Measurements from ENCODE around the gene FN3K. TPM values are rescaled to one million over a fixed set of nuclear protein-coding genes. Genes with fewer than 3 reads are reported as not detected.
"Not testable (repeated sequence)": the region's sequence is repeated elsewhere in the genome, so short reads cannot be mapped to it uniquely, and the experiment has no call there.

Gene FN3K
- polyA plus RNA-seq, 10 donors = 12.2 to 19.9 (median 15.9) TPM

DNA sequence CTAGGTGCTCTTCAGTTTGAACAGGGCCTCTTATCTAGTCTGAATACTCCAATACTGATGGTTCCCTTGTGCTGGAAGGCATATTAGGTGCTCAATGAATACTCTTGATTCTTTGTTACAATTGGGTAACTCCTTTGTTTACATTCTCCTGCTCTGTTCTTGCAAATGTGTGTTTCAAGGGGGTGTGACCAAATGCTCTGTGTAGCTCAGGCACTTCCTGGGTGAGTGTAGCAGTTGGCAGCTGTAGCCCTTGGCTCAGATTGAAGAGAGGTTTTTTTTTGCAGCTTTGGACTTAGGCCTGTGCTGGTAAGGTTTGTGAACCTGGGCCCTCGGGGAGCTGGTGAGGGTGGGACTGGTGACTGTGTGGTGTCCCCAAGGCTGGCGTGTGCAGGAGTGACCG, 36.6 kb downstream of the FN3K start:
- DNase-seq = no peak

DNA sequence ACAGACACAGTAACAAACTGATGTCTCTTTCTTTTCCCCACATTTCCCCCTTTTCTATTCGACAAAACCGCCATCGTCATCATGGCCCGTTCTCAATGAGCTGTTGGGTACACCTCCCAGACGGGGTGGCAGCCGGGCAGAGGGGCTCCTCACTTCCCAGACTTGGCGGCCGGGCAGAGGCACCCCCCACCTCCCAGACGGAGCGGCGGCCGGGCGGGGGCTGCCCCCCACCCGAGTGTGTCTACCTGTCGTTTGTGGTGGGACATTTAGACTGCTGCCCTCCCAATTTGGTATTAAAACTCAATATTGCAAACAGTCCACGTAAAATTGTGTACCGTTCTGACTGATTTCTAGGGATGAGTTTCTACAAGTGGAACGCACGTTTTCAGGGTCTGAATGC, 39.0 kb downstream of the FN3K start:
- DNase-seq = not testable (repeated sequence)

DNA sequence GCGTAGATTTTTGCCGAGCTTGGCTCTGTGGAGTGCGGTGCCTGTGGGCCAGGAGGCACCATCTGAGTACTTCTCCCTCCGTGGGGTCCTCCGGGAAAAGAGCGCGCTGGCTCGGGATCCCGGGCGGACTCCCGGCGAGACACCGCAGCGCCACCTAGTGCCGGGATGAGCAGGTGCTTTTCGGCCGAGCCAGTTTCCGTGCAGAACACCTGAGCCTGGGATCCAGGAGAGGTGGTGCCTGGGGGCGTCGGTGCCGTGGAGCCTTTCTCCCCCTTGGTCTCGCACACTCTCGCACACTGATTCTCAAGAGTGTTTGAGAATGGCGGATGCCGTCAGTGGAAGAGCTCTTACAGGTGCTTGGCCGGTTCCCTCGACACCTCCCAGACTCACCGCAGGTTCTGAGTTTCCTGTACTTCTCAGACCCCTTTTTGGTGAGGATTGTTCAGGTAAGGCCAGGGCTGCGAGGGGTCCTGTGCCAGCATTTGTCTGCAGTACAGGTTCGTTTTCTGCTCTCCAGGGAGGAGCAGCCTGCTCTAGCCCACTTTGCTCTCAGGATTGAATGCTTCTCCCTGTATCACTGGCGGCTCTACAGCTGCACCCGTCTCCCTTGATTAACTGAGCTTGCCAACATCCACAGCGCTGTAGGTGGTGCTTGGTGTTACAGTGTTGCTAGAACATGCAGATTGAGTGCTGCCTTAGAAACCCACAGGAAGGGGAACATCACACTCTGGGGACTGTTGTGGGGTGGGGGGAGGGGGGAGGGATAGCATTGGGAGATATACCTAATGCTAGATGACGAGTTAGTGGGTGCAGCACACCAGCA, 39.8 kb downstream of the FN3K start:
- DNase-seq = peak in 1 of 3 donors; percentile 75

DNA sequence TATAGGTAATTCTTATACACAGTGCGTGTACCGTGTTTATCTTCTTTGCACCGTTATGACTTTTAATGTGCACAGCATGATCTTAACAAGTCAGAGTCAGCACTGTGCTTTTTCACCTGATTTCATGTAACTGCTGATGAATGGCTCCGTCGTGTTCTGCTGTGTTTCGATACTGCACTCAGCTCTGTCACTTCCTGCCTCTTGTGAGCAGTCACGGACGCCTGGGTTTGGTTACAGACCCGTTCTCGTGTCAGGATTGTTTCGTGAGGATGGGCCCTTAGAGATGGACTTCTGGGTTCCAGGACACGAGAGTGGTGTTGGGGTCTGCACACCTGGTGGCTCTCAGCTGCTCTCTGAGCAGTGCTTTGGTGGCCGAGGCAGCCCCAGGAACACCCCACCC, 41.0 kb downstream of the FN3K start:
- DNase-seq = no peak

DNA sequence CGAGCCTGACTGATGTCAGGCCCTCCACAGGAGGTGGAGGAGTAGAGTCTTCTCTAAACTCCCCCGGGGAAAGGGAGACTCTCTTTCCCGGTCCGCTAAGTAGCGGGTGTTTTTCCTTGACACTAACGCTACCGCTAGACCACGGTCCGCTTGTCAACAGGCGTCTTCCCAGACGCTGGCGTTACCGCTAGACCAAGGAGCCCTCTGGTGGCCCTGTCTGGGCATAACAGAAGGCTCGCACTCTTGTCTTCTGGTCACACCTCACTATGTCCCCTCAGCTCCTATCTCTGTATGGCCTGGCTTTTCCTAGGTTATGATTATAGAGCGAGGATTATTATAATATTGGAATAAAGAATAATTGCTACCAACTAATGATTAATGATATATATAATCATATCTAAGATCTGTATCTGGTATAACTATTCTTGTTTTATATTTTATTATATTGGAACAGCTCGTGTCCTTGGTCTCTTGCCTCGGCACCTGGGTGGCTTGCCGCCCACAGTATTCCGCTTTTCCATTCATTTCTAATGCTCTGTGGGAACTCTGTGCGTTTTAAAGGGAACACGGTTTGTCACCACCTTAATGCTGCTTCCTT, 42.5 kb downstream of the FN3K start:
- DNase-seq = not testable (repeated sequence)

DNA sequence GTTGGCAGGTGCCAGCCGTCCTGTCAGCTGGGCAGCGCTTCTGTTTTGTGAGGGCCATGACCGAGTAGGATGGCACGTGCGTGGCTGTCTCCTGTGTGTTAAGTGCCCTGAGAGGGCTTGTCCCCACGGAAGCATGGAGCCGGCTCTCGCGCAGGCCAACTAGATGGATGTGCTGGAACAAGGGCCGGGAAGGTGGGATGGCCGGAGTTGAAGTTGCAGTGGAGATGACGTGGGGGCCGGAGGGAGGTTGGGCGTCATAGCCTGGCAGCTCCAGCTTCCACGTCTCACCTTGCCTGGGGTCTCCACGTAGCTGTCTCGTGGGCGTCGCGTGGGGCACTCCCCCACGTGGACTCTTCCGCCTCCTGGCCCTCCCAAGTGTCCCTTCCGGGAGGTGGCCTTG, 44.1 kb downstream of the FN3K start:
- no peak for DNase-seq

DNA sequence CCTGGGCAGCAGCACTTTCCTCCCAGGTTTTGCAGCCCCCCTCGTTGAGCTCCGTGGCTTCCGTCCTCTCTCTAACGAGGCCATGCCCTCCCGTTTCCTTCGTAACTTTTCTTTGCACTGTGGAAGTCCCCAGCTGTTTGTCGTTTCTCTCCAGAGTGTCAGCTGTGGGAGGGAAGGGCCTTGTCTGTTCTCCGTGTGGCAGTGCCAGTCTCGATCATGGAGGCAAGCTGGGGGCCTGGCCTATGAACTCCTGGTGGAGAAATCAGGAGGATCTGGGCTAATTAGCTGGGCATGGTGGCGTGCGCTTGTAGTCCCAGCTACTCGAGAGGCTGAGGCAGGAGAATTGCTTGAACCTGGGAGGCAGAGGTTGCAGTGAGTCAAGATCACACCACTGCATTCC, 44.8 kb downstream of the FN3K start:
- no peak for DNase-seq

DNA sequence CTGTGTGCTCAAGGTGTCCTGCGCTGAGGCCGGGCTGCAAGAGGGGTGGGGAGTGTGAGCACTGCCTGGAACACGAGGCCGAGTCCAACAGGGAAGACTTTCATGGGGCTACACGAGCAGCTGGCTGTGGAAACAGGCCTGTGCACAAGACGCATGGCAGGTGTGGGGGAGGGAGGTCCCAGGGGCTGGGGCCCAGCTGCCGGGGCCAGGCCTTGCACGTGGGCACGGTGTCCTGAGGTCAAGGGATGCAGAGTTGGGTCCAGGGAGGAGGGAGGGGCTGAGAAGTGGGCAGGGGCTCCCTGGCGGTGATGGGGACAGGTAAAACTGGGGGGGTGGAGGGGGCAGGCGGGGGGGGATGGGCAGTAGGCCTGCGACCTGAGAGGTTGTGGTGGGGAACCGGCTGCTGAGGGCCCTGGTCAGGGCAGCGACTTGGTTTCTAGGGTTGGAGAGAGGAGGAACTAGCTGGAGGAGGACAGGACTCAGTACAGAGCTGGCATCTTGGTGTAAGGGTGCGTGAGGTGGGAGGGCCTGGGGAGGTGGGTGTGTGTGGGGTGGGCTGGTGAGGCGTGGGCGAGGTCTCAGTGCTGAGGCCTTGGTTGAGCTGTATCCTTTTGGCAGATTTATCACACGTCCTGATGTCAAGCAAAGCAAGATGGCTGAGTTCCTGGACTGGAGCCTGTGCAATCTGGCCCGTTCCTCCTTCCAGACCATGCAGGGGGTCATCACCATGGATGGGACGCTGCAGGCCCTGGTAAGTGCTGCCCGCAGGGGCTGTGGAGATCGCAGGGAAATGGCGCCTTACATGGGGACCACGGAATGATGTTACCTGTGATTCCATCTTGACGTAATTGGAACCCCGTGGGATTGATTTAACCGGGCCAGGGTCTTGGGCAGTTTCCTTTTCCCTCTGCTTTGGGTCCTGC, 45.8 kb downstream of the FN3K start:
- no peak for DNase-seq

DNA sequence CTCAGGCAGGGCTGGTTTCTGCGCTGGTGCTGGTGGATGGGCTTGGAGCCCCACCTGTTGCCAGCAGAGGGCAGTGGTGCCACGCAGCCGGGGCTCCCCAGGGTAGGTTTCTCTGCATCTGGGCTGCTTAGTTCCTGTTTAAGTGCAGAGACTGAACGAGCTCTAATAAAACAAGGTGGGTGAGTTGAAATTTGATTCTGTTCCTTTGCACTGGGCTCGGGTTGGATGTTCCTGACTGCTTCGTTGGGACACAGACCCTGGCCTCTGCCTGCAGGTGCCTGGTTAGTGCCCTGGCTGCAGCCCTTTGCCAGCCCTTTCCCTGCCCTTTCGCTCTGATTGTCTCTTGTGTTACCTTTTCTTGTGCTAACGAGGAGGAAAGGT, 46.5 kb downstream of the FN3K start:
- DNase-seq = peak; percentile 74 to 91 (median 88)

DNA sequence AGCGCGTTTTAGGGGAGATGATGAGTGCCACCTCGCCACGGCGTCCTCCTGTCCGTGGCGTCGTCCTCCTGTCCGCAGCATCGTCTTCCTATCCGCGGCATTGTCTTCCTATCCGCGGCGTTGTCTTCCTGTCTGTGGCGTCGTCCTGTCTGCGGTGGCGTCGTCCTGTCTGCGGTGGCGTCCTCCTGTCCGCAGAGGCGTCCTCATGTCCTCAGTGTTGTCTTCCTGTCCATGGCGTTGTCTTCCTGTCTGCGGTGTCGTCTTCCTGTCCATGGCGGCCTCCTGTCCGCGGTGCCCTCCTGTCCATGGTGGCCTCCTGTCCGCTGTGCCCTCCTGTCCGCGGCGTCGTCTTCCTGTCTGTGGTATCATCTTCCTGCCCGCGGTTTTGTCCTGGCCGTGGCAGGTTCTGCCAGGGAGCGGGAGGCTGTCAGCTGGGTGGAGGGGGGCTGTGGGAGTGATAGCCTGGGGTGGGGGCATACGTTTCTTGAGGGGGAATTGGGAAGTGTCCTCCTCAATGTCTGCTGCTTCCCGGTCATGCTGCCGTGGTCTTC, 47.3 kb downstream of the FN3K start:
- no peak for DNase-seq

DNA sequence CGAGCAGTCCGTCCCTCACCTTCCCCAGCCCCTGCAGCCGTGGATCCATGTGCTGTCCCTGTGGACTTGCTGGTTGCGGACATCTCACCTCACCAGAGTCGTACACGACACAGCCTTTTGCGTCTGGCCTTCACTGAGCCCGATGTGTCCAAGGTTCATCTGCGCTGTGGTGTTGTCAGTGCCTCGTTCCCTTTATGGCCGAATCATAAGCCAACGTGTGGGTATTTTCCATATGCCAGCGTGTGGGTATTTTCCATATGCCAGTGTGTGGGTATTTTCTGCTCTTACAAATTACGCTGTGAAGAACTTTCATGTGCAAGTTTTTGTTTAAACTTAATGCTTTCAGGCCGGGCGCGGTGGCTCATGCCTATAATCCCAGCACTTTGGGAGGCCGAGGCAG, 48.1 kb downstream of the FN3K start:
- DNase-seq = no peak

DNA sequence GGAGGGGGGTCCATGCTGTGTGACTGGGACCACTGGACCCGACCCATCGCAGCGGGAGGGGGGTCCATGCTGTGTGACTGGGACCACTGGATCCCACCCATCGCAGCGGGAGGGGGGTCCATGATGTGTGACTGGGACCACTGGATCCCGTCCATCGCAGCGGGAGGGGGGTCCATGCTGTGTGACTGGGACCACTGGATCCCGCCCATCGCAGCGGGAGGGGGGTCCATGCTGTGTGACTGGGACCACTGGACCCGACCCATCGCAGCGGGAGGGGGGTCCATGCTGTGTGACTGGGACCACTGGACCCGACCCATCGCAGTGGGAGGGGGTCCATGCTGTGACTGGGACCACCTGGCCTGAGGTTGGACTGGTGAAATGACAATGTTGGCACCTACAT, 50.2 kb downstream of the FN3K start:
- DNase-seq = not testable (repeated sequence)

DNA sequence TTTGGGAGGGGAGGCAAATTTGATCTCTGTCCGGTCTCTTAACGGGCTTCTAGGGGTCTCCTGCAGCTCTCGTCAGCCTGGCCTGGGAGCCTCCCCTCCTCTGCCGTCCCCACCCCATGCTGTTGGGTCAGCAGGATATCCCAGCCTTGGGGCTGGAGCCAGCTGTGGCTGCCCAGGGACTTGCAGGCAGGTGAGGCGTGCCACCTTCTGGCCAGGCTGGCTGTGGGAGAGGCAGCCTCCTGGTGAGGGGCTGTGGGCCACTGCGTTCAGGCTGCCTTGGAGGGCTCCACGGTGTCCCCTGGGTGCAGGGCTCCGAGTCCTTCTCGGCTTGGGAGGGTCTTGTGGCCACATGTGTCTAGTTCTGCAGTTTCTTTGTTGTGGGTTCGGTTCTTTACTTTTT, 51.0 kb downstream of the FN3K start:
- DNase-seq = no peak

DNA sequence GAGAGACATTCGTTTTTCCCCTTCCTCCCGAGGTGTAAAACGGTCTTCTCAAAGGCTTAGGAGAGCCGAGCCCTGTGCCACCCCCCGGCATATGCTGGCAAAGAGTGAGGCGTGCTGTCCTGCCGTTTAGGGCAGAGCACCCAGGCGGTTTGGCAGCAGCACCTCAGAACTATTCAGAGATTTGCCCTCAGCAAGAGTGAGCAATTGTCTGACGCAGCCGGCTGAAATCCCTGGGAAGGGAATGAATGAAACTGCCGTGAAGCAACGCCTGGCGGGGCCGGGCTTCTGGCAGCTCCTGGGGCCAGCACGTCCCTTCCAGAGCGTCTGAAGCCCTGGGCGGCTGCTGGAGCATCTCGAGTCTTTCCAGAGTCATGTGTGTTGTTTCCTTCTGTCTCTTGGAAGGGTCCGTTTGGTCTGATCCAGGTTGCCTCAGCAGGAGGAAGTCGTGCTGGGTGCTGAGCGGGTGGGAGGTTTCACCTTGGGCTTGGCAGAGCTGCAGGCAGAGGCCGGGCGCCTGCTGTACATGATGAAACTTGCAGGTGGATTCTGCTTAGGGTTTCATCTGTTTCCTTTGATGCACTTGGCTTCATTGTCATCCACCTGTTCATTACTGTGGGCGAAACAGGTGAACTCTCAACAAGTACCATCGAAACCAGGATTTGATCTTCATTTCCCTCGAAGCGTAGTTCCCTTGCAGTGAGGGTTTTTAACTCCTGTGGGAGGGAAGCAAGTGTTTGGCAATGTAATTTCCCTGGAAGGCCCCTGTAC, 51.9 kb downstream of the FN3K start:
- peak in 1 of 3 donors; percentile 58 for DNase-seq

DNA sequence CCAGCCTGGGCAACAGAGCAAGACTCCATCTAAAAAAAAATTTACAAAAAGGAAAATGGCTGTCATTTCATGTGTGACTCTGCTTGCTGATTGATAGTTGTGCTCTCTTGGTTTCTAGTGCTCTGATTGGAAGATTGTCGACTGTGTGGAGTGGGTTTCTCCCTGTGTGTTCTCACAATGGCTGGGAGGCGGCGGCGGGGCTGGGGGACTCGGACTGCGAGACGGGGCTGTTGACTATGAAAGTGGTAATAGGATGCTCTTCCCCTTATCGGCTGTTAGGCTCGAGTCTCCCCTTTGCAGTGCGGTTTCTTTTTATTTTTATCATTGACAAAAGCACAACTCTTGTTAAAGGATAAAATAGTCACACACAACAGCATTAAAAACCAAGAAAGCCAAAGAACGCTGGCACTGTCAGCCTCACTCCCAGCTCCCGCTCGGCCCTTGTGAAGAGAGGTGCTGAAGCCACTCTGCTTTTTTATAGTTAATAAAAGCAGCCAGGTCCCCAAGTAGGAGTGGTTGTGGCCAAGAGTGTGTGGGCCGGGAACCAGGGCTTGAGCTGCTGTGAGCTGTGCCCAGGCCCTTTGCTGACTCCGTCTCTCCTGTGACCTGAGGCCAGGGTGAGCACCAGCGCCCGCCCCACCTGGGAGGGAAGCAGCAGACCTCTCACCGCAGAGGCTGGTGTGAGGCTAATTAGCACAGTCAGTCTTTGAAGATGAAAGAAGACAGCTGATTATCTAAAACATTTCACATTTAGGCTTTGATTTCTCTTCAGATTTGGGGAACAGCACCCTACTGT, 53.0 kb downstream of the FN3K start:
- no peak for DNase-seq

DNA sequence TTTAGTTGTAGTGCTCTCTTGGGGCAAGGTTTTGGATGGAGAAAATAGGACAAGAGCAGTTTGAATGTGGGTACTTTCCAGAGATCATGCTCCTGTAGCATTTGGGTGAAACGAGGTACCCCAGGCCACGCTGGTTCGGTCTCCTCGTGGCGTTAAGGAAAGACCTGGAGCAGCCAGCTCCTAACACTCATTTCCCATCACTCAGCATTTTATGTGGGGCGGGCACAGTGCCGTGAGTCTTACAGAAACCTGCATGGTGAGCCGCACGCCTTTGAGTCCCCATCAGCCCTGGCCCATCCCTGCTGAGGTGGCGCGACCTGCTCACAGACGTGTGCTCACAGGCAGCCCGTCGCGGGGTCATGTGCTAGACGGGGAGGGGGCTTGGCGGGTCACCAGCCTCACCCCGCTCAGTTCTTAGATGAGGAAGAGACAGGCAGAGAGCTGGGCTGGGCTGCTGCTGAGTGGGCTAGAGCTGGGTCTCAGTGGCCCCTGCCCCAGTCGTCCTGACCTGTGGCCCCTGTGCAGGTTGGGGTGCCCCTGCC, 53.7 kb downstream of the FN3K start:
- no peak for DNase-seq

DNA sequence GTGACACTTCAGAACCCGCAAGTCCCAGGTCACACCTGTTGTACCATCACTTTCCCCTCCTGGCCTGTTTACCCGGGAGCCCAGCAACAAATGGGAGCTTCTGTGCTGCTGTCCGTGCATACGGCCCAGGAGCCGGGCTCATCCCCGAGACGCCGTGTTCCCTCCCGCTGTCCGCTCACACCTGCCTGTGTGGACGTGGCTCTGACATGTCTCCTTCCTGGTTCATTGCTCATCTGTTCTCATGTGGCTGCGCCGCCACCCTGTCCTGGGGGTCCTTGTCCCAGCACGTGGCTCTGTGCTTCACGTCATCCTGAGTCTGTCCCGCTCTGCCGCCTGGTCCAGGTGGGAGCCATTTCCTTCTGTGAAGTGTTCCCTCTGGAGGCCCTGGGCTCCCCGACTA, 54.4 kb downstream of the FN3K start:
- no peak for DNase-seq

DNA sequence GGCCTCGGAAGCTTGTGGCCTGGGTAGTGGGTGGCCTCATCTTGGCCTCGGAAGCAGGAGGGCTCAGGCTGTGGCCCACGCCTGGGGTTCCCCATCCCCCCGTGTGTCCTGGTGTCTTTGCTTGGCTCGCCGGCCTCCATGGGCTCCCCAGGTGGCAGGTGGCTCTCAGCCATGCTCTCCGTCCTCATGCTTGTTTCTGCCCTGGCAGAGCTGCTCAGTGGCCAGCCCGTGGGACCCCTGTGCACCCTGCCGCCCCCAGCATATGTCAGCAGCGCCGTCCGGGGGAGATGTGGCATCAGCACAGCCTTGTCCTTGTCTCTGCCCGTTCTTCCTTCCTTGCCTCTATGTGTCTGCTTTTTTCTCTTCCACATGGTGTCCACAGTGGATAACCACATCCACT, 55.0 kb downstream of the FN3K start:
- no peak for DNase-seq

DNA sequence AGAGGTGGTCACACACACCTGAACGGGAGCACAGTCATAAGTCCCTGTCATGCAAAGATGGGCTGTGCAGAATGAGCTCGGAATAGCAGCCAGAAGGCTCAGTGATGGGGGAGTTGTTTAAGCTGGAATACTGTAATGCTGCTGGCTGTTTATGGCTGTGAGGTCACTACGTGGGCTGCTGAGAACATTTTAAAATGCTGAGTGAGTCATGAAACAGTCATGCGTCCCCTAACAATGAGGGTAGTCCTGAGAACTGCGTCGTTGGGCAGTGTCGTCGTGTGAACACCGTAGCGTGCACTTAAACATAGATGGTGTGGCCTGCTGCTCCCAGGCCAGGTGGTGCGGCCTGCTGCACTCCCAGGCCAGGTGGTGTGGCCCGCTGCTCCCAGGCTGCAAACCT, 56.1 kb downstream of the FN3K start:
- DNase-seq = no peak

DNA sequence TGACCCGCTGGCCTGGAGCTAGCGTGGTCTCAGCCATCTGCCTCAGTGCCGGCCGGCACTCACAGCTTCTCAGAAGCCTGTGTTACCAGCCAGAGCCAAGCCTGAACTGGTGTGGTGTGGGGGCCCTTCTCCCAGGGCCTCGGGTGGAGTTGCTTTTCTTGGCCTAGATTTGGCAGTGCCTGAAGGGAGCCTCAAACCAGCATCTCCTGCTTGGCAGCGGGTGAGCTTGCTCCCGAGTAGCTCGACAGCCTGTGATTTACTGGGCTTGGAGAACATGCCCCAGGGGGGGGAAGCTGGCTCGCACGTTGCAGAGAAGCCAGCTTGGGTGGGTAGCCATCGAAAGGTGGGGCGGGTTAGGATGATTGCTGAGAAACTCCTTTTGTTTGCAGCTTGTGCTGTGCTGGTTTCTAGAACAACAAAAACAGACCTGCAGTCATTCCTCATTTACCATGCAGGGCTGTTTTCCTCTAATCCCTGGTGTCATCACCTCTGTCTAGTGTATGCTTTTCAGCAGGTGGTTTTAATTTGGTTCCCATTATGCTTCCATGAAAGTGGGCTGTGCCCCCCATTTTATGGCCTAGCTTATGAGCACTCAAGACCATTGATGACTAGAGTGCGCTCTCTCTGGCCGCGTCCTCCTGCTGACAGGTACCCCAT, 58.7 kb downstream of the FN3K start:
- peak in 1 of 3 donors; percentile 54 for DNase-seq
